CD14-positive monocyte (primary cell): ENCODE results near the gene F8. TPM values are rescaled to one million over a fixed set of nuclear protein-coding genes. Genes with fewer than 3 reads are reported as not detected.

Experiments used
- DNase-seq, 3 donors: peaks; one replicate each; pipeline ENCODE4 v3.0.0-alpha.2; 2011 to 2022
- H2AFZ ChIP-seq: 2 replicates; pipeline ENCODE4 v1.6.0; 2012; ENCODE audit warnings: mild to moderate bottlenecking, low read depth, low read length, inconsistent platforms; ENCODE audit not compliant: insufficient read depth, poor library complexity, severe bottlenecking
- H3K27ac ChIP-seq, 2 donors: 1 replicate in 1 of 2; 2 replicates in 1 of 2; pipeline ENCODE4 v1.5.1; 2012 to 2013; ENCODE audit warnings: low read length in 2 of 2, control low read depth in 1 of 2, inconsistent platforms in 1 of 2, low read depth in 1 of 2, mild to moderate bottlenecking in 1 of 2
- H3K27me3 ChIP-seq, 2 donors: one replicate each; pipeline versions ENCODE4 v1.6.0 to v1.6.1; 2011 to 2013; ENCODE audit warnings: low read length in 2 of 2; ENCODE audit not compliant: control insufficient read depth in 2 of 2, insufficient read depth in 2 of 2
- H3K36me3 ChIP-seq, 2 donors: replicated peaks in 1 of 2; 1 replicate in 1 of 2; 2 replicates in 1 of 2; pipeline versions ENCODE4 v1.5.1 to v1.6.1; 2012 to 2013; ENCODE audit warnings: low read length in 2 of 2, control low read depth in 1 of 2, inconsistent platforms in 1 of 2, mild to moderate bottlenecking in 1 of 2; ENCODE audit not compliant: insufficient read depth in 2 of 2, control insufficient read depth in 1 of 2
- H3K4me1 ChIP-seq, 2 donors: 1 replicate in 1 of 2; 2 replicates in 1 of 2; pipeline versions ENCODE4 v1.5.1 to v1.6.1; 2012 to 2013; ENCODE audit warnings: low read length in 2 of 2, control low read depth in 1 of 2, inconsistent platforms in 1 of 2, mild to moderate bottlenecking in 1 of 2, moderate library complexity in 1 of 2; ENCODE audit not compliant: insufficient read depth in 2 of 2, control insufficient read depth in 1 of 2
- H3K4me2 ChIP-seq: replicated peaks from 2 replicates; pipeline ENCODE3; 2012; ENCODE audit warnings: low read length, moderate library complexity, mild to moderate bottlenecking; ENCODE audit not compliant: poor library complexity, severe bottlenecking; ENCODE audit errors: extremely low read depth
- H3K4me3 ChIP-seq, 3 experiments: fragments of 200-600 bp in 1 of 3; sonication (generic) in 1 of 3; replicated peaks in 1 of 3; 1 replicate in 2 of 3; 2 replicates in 1 of 3; pipeline ENCODE4 v1.5.1; 2011 to 2013; ENCODE audit warnings: low read length in 3 of 3, mild to moderate bottlenecking in 3 of 3, control low read depth in 2 of 3, low read depth in 2 of 3, inconsistent platforms in 1 of 3, moderate library complexity in 1 of 3
- H3K79me2 ChIP-seq: 2 replicates; pipeline ENCODE4 v1.6.0; 2012; ENCODE audit warnings: mild to moderate bottlenecking, control low read depth, inconsistent platforms, low read length, moderate library complexity; ENCODE audit not compliant: insufficient read depth
- H3K9ac ChIP-seq: 2 replicates; pipeline ENCODE4 v1.6.0; 2017; ENCODE audit warnings: low read length, mild to moderate bottlenecking; ENCODE audit not compliant: insufficient read depth, poor library complexity, severe bottlenecking
- H3K9me3 ChIP-seq, 2 donors: replicated peaks in 1 of 2; 1 replicate in 1 of 2; 2 replicates in 1 of 2; pipeline versions ENCODE4 v1.5.1 to v1.6.1; 2012 to 2013; ENCODE audit warnings: low read length in 2 of 2, control low read depth in 1 of 2; ENCODE audit not compliant: control insufficient read depth in 1 of 2, insufficient read depth in 1 of 2
- H4K20me1 ChIP-seq: 2 replicates; pipeline ENCODE4 v1.6.0; 2012; ENCODE audit warnings: mild to moderate bottlenecking, low read length, control low read depth, moderate library complexity; ENCODE audit not compliant: insufficient read depth
- H3K27ac Mint-ChIP-seq, 7 donors: one replicate each; pipeline ENCODE4 v1.8.0; 2020; ENCODE audit warnings: mild to moderate bottlenecking in 7 of 7, mixed read lengths in 7 of 7, moderate library complexity in 6 of 7, inconsistent platforms in 2 of 7
- H3K27me3 Mint-ChIP-seq, 3 donors: one replicate each; pipeline ENCODE4 v1.8.0; 2021 to 2022; ENCODE audit warnings: low read depth in 3 of 3, mild to moderate bottlenecking in 3 of 3, mixed read lengths in 3 of 3, moderate library complexity in 3 of 3, inconsistent platforms in 1 of 3
- H3K36me3 Mint-ChIP-seq, 2 donors: one replicate each; pipeline ENCODE4 v1.8.0; 2020; ENCODE audit warnings: mixed read lengths in 2 of 2, inconsistent platforms in 1 of 2, mild to moderate bottlenecking in 1 of 2
- H3K4me1 Mint-ChIP-seq: one replicate; pipeline ENCODE4 v1.8.0; 2020; ENCODE audit warnings: mild to moderate bottlenecking, mixed read lengths
- H3K4me3 Mint-ChIP-seq, 2 donors: one replicate each; pipeline ENCODE4 v1.8.0; 2020; ENCODE audit warnings: mild to moderate bottlenecking in 2 of 2, mixed read lengths in 2 of 2, moderate library complexity in 1 of 2
- H3K9me3 Mint-ChIP-seq, 7 donors: one replicate each; pipeline ENCODE4 v1.8.0; 2020 to 2022; ENCODE audit warnings: mixed read lengths in 7 of 7, mild to moderate bottlenecking in 6 of 7, moderate library complexity in 6 of 7, inconsistent platforms in 2 of 7
- WGBS: methylation state at CpG from one replicate; pipeline ENCODE4 v1.1.5; 2013; ENCODE audit warnings: missing lambda C conversion rate; ENCODE audit not compliant: insufficient coverage; 5-methylcytosine and 5-hydroxymethylcytosine counted together
- intact Hi-C, 2 donors: fragments of 100-400 bp; cut with micrococcal nuclease; formaldehyde crosslinking; loops; one replicate each; pipeline versions ENCODE4 v1.15.0 to v1.15.1; 2023
- polyA plus RNA-seq, 3 donors: library from polyadenylated mRNA; depleted of rRNA in 1 of 3; unstranded in 2 of 3; stranded (reverse) in 1 of 3; fragments of 300-500 nt in 2 of 3; fragments of >200 nt in 1 of 3; fragmentation: Illumina TruSeq in 2 of 3; gene quantifications; 1 replicate in 2 of 3; 2 replicates in 1 of 3; pipeline ENCODE4 v1.2.3, GENCODE V29; 2012 to 2021
- TF ChIP-seq, protein P1 (sequence below): fragments of 200-600 bp; IDR thresholded peaks from one replicate; pipeline ENCODE4 v1.8.0; 2022; ENCODE audit warnings: antibody characterized with exemption, mild to moderate bottlenecking

F8 gene
- polyA plus RNA-seq, 3 donors, result 1.5 to 4.5 (median 4.3) TPM

DNA sequence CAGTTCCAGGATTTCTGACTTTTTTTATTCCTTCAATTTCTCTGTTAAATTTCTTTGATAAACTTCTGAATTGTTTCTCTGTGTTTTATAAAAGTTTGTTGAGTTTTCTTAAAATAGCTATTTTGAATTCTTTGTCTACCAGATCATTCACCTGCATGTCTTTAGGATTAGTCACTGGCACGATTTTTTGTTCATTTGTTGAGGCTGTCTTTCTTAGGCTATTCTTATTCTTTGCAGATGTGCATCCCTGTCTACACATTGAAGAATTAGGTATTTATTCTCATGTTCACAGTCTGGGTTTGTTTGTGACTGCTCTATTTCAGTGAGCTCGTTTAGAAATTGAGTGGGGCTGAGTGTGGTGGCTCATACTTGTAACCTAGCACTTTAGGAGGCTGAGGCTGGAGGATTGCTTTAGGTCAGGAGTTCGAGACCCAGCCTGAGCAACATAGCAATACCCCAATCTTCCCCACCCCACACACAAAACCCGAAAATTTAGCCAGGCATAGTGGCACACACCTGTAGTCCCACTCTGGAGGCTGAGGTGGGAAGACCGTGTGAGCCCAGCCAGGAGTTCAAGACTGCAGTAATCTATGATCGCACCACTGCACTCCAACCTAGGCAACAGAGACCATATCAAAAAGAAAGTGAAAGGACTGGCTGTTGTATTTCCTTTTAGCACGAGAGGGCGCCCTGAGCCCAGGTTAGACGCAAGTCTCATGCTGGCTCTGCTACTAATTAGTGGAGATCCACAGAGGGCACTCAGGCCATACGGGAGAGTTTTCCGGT lies 42.0 kb downstream of the F8 start:
- Mint-ChIP-seq H3K4me1 (peaks cover 16% of the 10 kb centered on the region), H3K4me3 (peak overlapping the region; percentile 78 to 89), H3K27ac (peak overlapping the region in 5 of 7 donors; percentile 55 to 89 (median 81)), H3K36me3 (no peaks in the 10 kb centered on the region), H3K9me3 (peaks cover 0 to 4% (median 0%) of the 10 kb centered on the region in 7 donors), H3K27me3 (peaks cover 0 to 1% (median 0%) of the 10 kb centered on the region in 3 donors)
- Histone ChIP-seq H3K27me3 (no peaks in the 10 kb centered on the region), H3K36me3 (no peaks in the 10 kb centered on the region), H3K79me2 (no peaks in the 10 kb centered on the region), H3K27ac (peak overlapping the region in 1 of 2 donors; percentile 79), H2AFZ (peak overlapping the region; percentile 78), H3K4me3 (peak overlapping the region; percentile 32 to 72 (median 37)), H3K4me1 (peaks cover 2 to 4% of the 10 kb centered on the region in 2 donors), H4K20me1 (no peaks in the 10 kb centered on the region), H3K9ac (peak overlapping the region; percentile 58), H3K4me2 (peak overlapping the region; percentile 69), H3K9me3 (no peaks in the 10 kb centered on the region)
- peak; percentile 51 to 68 (median 60) for DNase-seq
- no CpG with 5 or more reads among the region's 11 CpGs for WGBS
- intact Hi-C loops, result loop anchor here (2.0 to 10.0 kb wide), 2 partner anchors 74 to 76 kb away; no protein-coding TSS in a partner anchor
- TF ChIP-seq, protein P1, sequence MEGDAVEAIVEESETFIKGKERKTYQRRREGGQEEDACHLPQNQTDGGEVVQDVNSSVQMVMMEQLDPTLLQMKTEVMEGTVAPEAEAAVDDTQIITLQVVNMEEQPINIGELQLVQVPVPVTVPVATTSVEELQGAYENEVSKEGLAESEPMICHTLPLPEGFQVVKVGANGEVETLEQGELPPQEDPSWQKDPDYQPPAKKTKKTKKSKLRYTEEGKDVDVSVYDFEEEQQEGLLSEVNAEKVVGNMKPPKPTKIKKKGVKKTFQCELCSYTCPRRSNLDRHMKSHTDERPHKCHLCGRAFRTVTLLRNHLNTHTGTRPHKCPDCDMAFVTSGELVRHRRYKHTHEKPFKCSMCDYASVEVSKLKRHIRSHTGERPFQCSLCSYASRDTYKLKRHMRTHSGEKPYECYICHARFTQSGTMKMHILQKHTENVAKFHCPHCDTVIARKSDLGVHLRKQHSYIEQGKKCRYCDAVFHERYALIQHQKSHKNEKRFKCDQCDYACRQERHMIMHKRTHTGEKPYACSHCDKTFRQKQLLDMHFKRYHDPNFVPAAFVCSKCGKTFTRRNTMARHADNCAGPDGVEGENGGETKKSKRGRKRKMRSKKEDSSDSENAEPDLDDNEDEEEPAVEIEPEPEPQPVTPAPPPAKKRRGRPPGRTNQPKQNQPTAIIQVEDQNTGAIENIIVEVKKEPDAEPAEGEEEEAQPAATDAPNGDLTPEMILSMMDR, result peak; percentile 48

DNA sequence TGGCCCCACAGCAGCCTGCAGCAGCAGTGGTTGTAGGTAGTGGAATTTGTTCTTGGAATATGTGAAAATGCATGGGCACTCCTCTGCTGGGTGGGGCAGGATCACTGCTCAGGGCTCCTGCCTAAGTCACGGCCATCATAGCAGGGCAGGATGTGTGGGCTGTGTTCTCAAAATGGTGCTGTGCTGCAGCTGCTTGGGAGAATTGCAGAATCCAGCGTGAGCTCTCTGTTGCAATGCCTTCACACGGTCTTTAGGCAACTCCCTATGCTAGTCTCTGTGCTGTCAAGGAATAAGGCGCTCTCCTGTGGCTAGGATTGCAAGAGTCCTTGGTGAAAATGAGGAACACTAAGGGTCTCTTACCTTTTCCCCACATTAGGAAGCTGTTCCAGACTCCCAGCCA lies 42.9 kb downstream of the F8 start:
- no peaks in the 10 kb centered on the region for H3K79me2 ChIP-seq
- WGBS, result 12% methylated on average over 3 of the region's 4 CpGs
- no peak overlapping the region for H3K4me2 ChIP-seq
- DNase-seq, result peak in 1 of 3 donors; percentile 2
- H3K27ac ChIP-seq, result no peak overlapping the region
- TF ChIP-seq, protein P1, result no peak
- H3K27me3 ChIP-seq, result no peaks in the 10 kb centered on the region
- H3K4me3 Mint-ChIP-seq, result no peak overlapping the region
- H3K36me3 Mint-ChIP-seq, result no peaks in the 10 kb centered on the region
- peak overlapping the region in 1 of 7 donors; percentile 12 for H3K27ac Mint-ChIP-seq
- peaks cover 2 to 4% of the 10 kb centered on the region in 2 donors for H3K4me1 ChIP-seq
- H3K9ac ChIP-seq, result no peak overlapping the region
- peaks cover 0 to 4% (median 0%) of the 10 kb centered on the region in 7 donors for H3K9me3 Mint-ChIP-seq
- H3K4me1 Mint-ChIP-seq, result peaks cover 16% of the 10 kb centered on the region
- no peaks in the 10 kb centered on the region for H3K36me3 ChIP-seq
- intact Hi-C loops, result loop anchor here (2.0 to 10.0 kb wide), 2 partner anchors 75 to 77 kb away; no protein-coding TSS in a partner anchor
- H3K9me3 ChIP-seq, result no peaks in the 10 kb centered on the region
- H3K4me3 ChIP-seq, result no peak overlapping the region
- H2AFZ ChIP-seq, result peak overlapping the region; percentile 58
- H3K27me3 Mint-ChIP-seq, result peaks cover 0 to 1% (median 0%) of the 10 kb centered on the region in 3 donors
- no peaks in the 10 kb centered on the region for H4K20me1 ChIP-seq
